Measurements from ENCODE around the gene XAGE2.
"Not testable (repeated sequence)": the region's sequence is repeated elsewhere in the genome, so short reads cannot be mapped to it uniquely, and the experiment has no call there.

The XAGE2 gene

GRCh38 chrX:52345402-52345801, 23.4 kb upstream of the XAGE2 start:
- not testable (repeated sequence) for H3K27ac ChIP-seq (ENCODE audit: low read depth, low read length); H3K79me2 ChIP-seq (ENCODE audit: insufficient read depth, low read length); H4K20me1 ChIP-seq (ENCODE audit: low read depth, low read length); H3K4me3 ChIP-seq (ENCODE audit: insufficient read depth, low read length, poor library complexity, severe bottlenecking); H2AFZ ChIP-seq (ENCODE audit: low read depth, low read length, severe bottlenecking); H3F3A ChIP-seq (ENCODE audit: insufficient read depth); H3K9me3 ChIP-seq (ENCODE audit: insufficient read depth, low read length); H3K4me2 ChIP-seq (ENCODE audit: low read depth, low read length, poor library complexity, severe bottlenecking); H3K36me3 ChIP-seq (ENCODE audit: low read length); H3K27me3 ChIP-seq (ENCODE audit: low read length); H3K9me2 ChIP-seq (replicated peaks; ENCODE audit: insufficient read depth, low read length); H3K9ac ChIP-seq (ENCODE audit: low read length)
- TF ChIP-seq CTCF (IDR thresholded peaks at IDR 0.05; ENCODE audit: insufficient read depth, low read length, poor library complexity, severe bottlenecking): peak; percentile 17

- no peaks in the 10 kb centered on the region for H4K20me1 ChIP-seq (ENCODE audit: low read depth, low read length)
- H3F3A ChIP-seq (ENCODE audit: insufficient read depth): no peaks in the 10 kb centered on the region
- no peaks in the 10 kb centered on the region for H3K9me3 ChIP-seq (ENCODE audit: insufficient read depth, low read length)
- H3K79me2 ChIP-seq (ENCODE audit: insufficient read depth, low read length): no peaks in the 10 kb centered on the region
- H3K9me2 ChIP-seq (replicated peaks; ENCODE audit: insufficient read depth, low read length): no peaks in the 10 kb centered on the region
- no peak overlapping the region for H3K4me2 ChIP-seq (ENCODE audit: low read depth, low read length, poor library complexity, severe bottlenecking)
- H3K27me3 ChIP-seq (ENCODE audit: low read length): no peaks in the 10 kb centered on the region
- H2AFZ ChIP-seq (ENCODE audit: low read depth, low read length, severe bottlenecking): no peak overlapping the region
- H3K36me3 ChIP-seq (ENCODE audit: low read length): no peaks in the 10 kb centered on the region
- no peak overlapping the region for H3K27ac ChIP-seq (ENCODE audit: low read depth, low read length)
- no peak overlapping the region for H3K4me3 ChIP-seq (ENCODE audit: insufficient read depth, low read length, poor library complexity, severe bottlenecking)
- TF ChIP-seq CTCF (IDR thresholded peaks at IDR 0.05; ENCODE audit: insufficient read depth, low read length, poor library complexity, severe bottlenecking): no peak
- TF ChIP-seq EZH2phosphoT487 (conservative IDR thresholded peaks at IDR 0.05; ENCODE audit: low read length): no peak
- no peak overlapping the region for H3K9ac ChIP-seq (ENCODE audit: low read length)
Measured at GRCh38 chrX:52346174-52347165, 22.4 kb upstream of the XAGE2 start.

GRCh38 chrX:52349681-52350080, 19.1 kb upstream of the XAGE2 start:
- Histone ChIP-seq H3K9me3 (ENCODE audit: insufficient read depth, low read length) (no peaks in the 10 kb centered on the region), H3K9me2 (replicated peaks; ENCODE audit: insufficient read depth, low read length) (no peaks in the 10 kb centered on the region)

More at GRCh38 chrX:52349681-52350080, 19.1 kb upstream of the XAGE2 start:
- Histone ChIP-seq H3K27ac (ENCODE audit: low read depth, low read length) (no peak overlapping the region), H3F3A (ENCODE audit: insufficient read depth) (no peaks in the 10 kb centered on the region), H4K20me1 (ENCODE audit: low read depth, low read length) (no peaks in the 10 kb centered on the region), H3K4me2 (ENCODE audit: low read depth, low read length, poor library complexity, severe bottlenecking) (no peak overlapping the region), H3K27me3 (ENCODE audit: low read length) (no peaks in the 10 kb centered on the region), H3K9ac (ENCODE audit: low read length) (no peak overlapping the region), H2AFZ (ENCODE audit: low read depth, low read length, severe bottlenecking) (no peak overlapping the region), H3K36me3 (ENCODE audit: low read length) (no peaks in the 10 kb centered on the region), H3K79me2 (ENCODE audit: insufficient read depth, low read length) (no peaks in the 10 kb centered on the region), H3K4me3 (ENCODE audit: insufficient read depth, low read length, poor library complexity, severe bottlenecking) (no peak overlapping the region)
- no peak for TF ChIP-seq EZH2phosphoT487 (conservative IDR thresholded peaks at IDR 0.05; ENCODE audit: low read length)
- TF ChIP-seq CTCF (IDR thresholded peaks at IDR 0.05; ENCODE audit: insufficient read depth, low read length, poor library complexity, severe bottlenecking): no peak
